GM19463 (cell line): Measurements from ENCODE around the gene VSX1.

Source experiments
- ATAC-seq: cut with Tn5 transposase; IDR thresholded peaks from one replicate; pipeline ENCODE4 v1.9.1; 2021; ENCODE audit warnings: mild to moderate bottlenecking, moderate library complexity; ENCODE audit not compliant: unreplicated experiment

Gene VSX1

DNA sequence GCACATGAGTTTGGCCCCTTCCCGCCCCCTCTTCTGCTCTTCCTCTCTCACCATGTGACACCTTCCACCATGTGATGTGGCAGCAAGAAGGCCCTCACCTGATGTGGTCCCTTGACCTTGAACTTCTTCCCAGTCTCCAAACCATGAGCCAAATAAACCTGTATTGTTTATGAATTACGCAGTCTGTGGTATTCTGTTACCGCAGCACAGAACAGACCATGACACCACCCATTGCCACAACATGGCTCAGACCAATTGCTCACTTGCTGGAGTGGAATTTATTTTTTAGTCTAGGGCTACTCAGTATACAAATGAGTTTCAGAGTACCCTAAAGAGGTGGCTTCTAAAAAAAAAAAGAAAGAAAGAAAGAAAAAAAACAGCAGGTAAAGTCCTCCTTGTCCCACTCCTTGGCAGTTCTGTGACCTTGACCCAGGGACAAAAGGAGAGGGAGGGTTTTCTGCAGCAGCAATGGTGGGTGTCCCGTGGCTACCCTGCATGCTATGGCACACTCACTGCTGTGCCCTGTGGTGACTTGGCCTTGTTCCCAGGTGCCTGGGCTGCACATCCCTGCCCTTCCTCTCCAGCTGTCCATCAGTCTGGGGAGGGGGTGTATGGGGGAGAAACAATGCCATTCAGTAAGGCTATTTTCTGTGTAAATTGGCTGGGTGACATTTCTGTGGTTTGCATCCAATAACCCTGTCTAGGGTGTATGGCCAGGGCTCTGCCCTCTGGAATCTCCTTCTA is 5.4 kb upstream of the VSX1 start:
- no peak for ATAC-seq

DNA sequence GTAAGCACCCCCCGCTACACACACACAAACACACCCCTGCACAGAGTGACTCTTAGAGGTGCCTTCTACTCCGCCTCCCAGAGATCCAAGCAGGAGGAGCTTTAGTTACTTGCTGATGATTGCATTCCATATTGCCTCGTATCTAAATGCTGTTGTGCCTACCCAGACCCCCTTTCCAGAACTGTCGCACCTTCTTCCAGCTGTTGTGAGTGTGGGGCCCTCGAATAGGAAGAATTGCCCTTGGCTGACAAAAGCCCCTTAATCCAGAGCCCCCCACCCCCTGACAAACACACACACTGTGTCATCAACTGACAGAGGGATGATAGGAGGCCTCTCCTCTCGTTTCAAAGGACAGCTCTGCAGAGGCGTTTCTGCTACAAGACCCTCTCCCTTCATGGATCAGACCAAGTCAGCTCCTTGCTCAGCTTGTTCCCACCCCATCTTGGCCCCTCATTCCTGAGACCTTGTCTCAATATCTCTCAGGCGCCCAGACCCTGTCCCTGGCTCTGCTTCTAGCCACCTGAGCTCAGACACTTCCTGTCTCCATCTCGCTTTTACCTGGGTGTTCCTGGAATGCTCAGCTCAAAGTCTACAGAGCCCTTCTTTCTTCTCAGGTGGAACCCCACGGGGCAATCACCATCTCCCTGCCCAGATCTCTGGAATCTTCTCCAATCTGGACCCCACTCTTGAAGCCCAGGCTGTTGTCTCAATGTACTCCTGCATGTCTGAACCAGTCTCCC is 4.0 kb upstream of the VSX1 start:
- no peak for ATAC-seq

DNA sequence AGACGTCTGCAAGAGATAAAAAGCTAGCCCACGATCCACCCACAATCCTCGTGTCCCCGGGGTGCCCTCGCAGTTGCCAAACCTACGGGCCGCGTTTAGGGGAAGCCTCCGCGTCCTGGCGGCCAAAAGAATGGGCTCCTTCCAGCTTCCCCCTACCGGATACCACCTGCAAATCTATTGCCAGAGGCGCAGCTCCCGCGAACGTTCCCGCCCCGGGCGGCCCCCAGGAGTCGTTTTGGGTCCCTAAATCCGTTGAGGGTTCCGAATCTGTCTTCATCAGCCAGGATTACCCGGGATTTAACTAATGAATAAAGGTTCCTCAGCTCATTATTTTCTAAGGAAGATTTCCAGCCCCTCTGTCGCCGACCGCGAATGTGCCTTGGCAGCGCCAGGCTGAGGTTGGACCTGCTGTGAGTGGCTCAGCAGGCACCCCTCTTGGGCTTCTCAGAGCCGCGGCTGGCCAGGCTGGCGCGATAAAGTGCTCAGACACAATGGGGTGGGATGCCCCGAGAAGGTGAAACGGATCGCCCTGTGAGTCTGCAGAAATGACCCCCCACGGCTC is 2.8 kb upstream of the VSX1 start:
- ATAC-seq, result no peak

DNA sequence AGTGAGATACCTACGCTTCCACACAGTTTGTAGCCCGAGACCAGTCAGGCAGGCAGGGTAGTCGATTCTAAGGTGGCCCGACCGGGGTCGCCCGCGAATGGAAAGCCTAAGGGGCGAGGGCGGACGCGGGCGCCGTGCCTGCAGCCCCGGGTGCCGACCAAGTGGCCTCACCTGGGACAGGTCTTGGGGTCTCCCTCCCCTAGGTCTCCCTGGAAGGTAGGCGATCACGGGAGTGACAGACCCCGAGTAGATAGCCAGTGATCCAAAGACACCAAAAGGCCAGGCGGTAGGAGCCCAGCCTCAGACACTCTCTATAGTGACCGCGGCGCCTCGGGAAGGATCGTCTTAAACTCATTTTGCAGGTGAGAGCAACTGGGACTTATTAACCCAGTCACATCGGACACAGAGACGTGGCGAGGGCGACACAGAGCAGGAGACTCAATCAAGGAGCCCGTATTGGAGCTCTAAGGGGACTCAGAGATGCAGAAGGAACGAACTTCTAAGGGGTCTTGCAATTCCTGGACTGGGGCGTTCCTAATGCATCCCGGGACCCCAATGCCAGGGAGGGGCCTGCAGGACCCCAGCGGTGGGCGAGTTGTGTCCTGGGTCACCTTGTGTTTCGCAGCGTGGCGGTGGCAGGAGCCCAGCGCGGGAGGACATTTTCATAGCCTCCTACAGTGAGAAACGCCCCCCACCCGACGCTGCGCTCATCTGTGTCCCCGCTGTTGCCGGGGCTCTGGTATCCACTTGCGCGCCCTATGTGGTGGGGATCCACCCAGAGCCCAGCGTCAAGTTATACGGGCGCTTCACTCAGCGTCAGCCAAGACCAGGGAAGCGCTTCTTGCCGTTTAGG is 2.1 kb upstream of the VSX1 start:
- peak; percentile 53 for ATAC-seq

DNA sequence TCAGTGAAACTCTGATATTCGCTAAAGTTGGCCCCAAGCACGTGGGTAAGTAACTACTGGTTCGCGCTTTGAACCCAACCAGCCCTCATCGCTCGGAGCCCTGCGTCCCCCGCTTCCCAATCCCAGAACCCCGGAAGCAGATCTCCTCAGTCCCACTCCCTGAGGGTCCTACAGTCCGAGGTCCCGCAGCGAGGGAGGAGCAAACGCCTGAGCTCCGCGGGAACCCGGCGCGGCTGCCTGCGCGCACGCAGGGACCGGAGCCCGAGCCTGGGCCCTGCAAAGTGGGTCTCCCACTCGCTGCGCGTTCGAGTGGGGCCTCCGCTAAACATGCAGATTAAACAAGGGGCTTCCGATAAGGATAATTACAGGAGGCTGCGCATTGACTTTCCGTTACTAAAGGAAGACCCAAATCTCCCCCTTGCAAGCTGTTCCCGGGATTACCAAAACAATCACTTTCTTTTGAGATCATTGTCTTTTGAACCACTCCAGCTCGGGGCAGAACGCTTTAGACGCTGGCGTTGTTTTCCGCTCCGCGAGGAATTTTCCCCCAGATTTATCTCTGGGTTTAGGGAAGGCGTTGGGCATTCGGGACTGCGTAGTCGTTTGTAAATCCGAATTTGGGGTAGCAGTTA is 1.3 kb upstream of the VSX1 start:
- ATAC-seq, result no peak

DNA sequence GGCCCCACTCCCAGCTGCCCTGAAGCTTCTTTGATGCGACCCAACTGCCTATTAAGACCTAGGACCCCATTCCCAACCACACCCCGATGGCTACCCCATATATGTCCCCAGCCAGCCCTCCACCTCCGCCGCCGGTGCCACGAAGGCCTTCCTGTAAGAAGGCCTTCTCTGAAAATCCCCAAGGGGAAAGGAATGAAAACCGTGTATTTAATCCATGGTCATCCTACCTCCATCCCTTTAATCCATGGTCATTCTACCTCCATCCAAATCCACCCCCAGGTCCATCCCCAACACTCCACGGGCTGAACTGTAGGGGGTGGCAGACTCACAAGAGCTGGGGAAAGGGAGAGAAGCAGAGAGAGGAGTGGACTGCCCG is 545 bp upstream of the VSX1 start:
- no peak for ATAC-seq

DNA sequence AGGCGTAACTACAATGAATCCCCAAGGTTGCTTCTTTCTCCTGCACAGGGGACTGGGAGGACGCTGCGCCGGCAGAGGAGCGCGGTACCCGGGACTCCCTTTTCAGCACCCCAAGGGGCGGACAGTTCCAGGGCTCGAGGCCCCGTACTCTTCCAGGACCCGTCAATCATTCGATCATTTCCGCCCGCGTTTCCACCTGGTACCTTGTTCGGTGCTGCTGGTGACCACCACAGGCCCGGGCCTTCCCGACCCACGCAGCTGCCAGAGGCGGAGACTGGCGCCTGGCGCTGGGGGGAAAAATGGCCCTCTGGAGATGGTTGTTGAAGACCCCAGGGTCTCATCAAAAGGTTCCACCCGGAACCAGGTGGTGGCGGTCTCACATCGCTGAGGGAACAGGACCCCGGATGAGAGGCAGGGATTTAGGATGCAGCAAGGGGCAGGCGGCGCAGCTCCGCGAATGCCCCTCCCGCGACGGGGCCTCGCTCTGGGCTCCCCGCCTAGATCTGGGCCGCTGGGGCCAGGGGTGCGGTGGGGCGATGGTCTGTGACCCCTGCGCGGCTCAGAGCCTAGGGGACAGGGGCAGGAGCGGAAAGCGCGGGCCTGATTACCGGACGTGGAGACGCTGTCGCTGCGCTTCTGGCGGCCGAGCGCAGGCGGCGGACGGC is 744 bp downstream of the VSX1 start:
- ATAC-seq, result no peak

DNA sequence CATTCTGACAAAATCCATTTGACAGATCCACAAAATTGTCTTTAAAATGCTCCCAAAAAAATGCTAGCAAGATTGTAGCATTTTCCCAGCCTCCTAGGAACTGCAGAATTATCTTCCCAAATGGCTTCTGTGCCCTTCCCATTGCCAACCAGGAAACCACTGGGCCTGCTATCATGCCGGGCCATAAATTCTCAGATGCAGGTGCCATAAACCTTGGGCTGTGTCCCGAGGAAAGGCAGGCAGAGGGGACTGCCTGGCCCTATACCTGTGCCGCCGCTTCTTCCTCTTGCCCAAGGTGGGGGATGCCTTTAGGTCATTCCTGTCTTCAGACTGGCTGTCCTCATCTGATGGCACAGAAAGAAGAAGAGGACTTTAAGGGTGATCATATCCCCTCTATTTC is 2.8 kb downstream of the VSX1 start:
- ATAC-seq, result no peak

DNA sequence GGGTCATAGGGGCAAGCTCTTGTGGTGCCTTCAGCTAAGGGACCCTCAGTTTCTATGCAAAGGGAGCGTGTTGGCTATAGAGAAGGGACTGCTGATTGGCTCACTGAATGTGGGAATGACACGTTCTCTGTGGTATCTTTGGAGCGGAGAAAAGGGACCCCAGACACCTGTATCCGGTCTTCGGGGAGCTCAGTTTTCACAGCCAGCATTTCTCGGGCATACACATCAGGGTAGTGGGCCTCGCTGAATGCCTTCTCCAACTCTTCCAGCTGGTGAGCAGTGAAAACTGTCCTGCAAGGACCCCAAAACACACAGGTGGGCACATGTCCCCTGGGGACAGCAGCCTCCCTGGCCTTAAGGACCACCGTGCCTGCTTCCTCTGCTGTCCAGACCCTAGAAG is 3.3 kb downstream of the VSX1 start:
- ATAC-seq, result no peak

DNA sequence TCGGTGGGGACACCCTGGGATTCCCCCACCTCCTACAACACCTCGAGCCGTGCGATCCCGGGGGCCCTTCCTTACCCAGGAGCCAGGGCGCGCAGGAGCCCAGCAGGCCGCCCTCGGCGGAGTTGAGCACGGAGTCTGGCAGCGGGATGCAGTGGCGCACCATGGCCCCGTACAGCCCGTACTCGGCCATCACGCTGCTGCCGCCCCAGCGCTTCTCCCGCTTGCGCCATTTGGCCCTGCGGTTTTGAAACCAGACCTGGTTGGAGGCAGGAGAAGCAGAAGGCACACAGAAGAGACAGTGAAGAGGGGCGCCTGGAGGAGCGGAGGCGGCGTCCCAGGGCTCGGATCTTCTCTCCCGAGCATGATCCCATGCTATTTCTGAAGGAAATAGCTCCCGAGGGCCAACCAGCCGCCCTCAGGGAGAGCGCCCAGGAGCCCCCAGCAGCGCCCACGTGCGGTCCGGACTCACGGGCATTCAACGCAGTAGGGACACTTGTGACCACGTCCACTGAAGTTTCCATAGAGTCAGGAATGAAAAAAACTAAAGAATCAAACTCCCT is 4.3 kb downstream of the VSX1 start:
- no peak for ATAC-seq

DNA sequence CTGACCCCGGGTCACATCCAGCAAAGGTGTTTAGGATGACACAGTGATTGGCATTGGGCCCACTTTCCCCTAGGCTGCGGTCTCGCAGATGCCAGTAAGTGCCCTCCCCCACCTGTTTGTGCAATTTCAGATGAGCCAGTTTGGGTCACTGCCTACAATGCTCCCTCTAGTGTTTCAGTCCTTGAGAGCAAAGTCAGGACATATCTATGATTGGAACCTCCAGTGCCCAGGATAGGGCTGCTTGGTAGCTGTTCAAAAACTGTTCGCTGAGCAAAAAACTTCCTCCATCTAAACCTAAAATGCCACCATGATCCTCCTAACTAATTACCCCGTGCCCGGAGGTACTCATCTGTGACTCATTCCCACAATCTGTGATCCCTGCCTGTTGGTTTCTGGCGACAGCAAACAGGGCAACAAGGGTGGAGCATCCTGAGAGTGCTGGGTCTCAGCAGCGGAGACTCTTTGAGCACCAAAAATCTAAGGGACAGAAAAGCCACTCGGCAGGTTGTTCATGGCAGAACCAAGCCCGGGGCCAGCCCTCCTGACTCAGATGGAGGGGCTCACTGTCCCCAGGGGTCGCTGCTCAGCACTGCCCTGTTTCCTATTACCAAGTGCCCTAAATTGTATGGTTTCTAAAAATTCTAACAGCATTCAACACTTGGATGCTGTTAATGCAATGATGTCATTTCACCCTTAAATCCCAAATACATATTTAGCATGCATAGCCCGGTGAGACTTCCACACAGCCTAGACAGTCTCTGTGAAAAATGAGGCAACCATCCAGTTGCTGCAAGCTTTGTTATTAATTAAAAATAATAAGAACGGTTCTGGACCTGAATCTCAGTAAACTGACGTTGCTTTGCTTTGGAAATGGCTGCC is 5.0 kb downstream of the VSX1 start:
- ATAC-seq, result no peak

DNA sequence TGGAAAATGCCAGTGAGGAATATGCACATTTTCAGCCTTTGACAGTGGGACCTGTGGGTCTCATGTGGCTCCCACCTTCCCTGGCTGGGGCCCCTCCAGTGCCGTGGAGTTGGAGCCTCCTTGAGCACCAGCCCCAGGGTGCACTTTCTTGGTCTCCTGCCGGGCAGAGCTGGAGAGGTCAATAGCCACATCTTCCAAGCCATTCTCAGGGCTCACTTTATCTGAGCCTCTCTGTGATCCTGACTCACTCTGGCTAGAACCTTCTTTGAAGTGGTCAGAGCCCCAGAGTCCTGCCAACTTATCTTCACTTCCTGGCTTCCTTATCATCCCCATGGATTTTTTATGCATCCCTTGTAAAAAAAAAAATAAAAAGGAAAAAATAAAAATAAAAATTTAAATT is 5.7 kb downstream of the VSX1 start:
- ATAC-seq, result no peak

DNA sequence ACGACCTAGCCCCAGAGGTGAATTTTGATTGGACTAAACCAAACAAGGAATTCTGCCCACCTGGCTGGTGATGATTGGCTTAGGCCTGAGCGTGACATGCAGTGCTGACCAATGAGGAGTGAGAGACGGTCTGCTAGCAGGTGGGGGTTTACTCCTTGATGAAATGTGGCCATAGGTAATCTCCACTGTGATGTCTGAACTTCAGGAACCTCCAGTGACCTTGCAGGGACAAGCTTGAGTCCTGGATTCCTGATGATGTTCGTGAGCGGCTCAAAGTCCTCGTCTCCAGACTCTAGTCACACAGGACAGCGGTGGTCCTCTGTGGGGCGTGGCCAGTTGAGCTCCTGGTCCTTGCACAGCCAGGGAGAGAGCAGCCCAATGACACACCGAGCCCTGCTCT is 8.4 kb downstream of the VSX1 start:
- ATAC-seq, result no peak

DNA sequence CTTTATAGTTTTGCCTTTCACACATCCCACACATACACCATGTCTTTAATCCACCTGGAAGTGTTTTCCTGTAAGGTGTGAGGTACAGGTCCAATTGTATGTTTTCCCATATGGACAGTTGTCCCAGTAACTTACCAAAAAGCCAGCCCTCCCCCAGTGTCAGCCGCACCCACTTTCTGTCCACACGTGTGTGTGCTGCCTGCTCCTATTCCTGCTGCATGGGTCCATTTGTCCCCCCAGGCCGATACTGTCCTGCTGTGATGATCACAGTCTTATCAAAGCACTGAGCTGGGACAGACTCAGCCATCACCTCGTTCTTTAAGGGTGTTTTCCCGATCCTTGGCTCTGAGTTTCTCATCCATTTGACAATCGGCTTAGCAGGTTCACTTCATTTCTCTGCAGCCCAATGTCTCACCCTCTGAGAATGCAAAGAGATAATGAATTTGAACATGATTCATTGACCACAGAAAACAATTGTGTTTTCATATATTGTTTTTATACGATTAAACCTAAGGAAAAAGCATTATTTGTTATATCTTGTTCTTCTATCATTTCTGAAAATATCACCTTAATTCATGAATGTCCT is 9.6 kb downstream of the VSX1 start:
- ATAC-seq, result no peak

DNA sequence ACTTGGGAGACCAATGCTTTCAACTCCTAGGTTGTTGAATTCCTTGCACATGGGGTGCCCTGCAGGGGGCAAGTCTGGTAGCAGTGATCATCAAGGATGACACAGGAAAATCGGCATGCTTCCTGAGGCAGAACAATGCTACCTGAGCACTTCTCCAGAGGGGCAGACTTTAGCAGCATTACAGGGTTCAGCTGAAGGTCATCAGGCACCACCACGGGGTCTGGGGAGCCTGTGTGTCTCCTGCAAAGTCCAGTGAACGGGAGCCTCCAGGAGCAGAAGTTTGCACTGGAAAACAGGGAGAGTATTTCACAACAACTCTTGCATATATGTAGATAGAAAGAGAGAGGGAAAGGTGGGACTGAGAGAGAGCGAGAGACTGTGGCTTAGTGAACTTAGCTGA is 10.2 kb downstream of the VSX1 start:
- ATAC-seq, result no peak

DNA sequence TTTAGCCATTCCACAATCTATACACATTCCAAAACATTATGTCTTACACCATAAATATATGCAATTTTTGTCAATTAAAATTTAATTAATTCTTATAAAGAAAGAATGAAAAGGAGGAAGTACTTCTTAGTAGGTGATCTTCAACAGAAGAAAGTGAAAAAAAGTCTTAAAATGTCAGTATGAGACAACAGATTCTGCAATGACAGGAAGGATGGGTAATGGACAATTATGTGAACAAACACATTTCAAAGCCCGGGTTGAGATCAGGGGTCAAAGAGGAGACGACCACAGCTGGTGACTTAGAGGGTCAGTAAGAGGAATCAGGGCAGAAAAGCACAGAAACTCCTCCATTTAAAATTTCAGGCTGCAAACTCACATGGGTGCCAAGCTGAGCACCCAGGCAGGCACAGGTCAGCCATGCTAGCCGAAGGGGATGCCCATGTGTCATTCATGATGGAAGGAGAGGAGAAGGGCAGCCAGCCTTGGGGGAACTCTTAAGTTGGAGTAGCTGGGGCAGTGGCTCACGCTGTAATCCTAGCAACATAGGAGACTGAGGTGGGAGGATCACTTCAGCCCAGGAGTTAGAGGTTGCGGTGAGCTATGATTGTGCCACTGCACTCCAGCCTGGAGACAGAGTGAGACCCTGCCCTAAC is 11.0 kb downstream of the VSX1 start:
- no peak for ATAC-seq

DNA sequence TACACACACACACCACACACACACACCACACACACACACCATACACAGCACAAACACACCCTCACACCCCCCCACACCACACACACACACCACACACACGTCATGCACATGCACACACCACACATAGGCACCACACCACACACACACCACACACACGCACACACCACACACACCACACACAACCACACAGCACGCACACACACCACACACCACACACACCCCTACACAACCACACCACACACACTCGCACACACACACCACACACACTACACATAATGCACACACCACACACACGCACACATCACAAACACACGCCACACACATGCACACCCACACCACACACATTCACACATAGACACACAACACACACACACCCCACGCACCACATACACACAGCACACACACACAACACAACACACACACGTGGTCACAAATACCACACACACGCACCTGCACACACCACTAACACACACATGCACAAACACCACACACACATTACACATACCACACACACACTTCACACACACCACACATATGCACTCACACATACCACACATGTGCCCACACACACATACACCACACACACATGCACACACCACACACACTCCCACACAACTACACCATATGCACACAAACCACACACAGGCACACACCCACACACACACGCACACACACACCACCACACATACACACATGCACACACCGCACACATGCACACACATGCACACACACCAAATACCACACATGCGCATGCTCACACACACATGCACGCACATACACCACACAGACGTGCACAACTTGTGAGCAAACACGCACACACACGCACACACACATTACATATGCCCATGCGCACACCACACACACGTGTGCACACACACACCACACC is 14.6 kb downstream of the VSX1 start:
- no peak for ATAC-seq
